HEK293 (cell line): ENCODE data around the gene ZFYVE28.

Experiments used
- IKZF3 ChIP-seq: fragments of 450-650 bp; IDR thresholded peaks from 2 replicates; pipeline ENCODE4 v1.5.0; 2018; ENCODE audit warnings: missing biosample characterization, mild to moderate bottlenecking, missing genetic modification characterization, moderate library complexity
- KLF1 ChIP-seq: fragments of 450-650 bp; formaldehyde crosslinking; IDR thresholded peaks from 2 replicates; pipeline ENCODE4 v1.5.1; 2016; ENCODE audit warnings: missing biosample characterization, missing genetic modification characterization
- REPIN1 ChIP-seq: fragments of 450-650 bp; formaldehyde crosslinking; IDR thresholded peaks from 2 replicates; pipeline ENCODE4 v1.5.1; 2017; ENCODE audit warnings: missing biosample characterization, missing genetic modification characterization, low read depth
- ZEB2 ChIP-seq: fragments of 450-650 bp; formaldehyde crosslinking; IDR thresholded peaks from 2 replicates; pipeline ENCODE4 v1.5.1; 2016; ENCODE audit warnings: missing biosample characterization, missing genetic modification characterization
- ZFP3 ChIP-seq: fragments of 450-650 bp; formaldehyde crosslinking; IDR thresholded peaks from 2 replicates; pipeline ENCODE4 v1.5.1; 2016; ENCODE audit warnings: low read depth, missing biosample characterization, missing genetic modification characterization
- ZNF112 ChIP-seq: fragments of 450-650 bp; formaldehyde crosslinking; IDR thresholded peaks from 2 replicates; pipeline ENCODE4 v1.5.0; 2017; ENCODE audit warnings: missing biosample characterization, missing genetic modification characterization
- ZNF274 ChIP-seq, 2 experiments: fragments of 200-500 bp in 1 of 2; fragments of 450-650 bp in 1 of 2; sonication (Bioruptor generic) in 1 of 2; formaldehyde crosslinking in 1 of 2; IDR thresholded peaks; 2 replicates each; pipeline versions ENCODE4 v1.5.1 to v1.6.1; 2014 to 2016; ENCODE audit warnings: borderline replicate concordance in 1 of 2, inconsistent platforms in 1 of 2, low read length in 1 of 2, missing biosample characterization in 1 of 2, missing genetic modification characterization in 1 of 2
- ZNF423 ChIP-seq: fragments of 450-650 bp; formaldehyde crosslinking; IDR thresholded peaks from 2 replicates; pipeline ENCODE4 v1.5.1; 2016; ENCODE audit warnings: missing biosample characterization, missing genetic modification characterization
- TF ChIP-seq, protein P1 (sequence below): fragments of 450-650 bp; formaldehyde crosslinking; IDR thresholded peaks from 2 replicates; pipeline ENCODE4 v1.5.1; 2016; ENCODE audit warnings: missing biosample characterization, missing genetic modification characterization
- TF ChIP-seq, protein P2 (sequence below): fragments of 450-650 bp; formaldehyde crosslinking; IDR thresholded peaks from 2 replicates; pipeline ENCODE4 v1.5.1; 2016; ENCODE audit warnings: missing biosample characterization, missing genetic modification characterization
- TF ChIP-seq, protein P3 (sequence below): fragments of 450-650 bp; formaldehyde crosslinking; IDR thresholded peaks from 2 replicates; pipeline ENCODE4 v1.5.1; 2017; ENCODE audit warnings: missing biosample characterization, mild to moderate bottlenecking, missing genetic modification characterization, moderate library complexity

DNA sequence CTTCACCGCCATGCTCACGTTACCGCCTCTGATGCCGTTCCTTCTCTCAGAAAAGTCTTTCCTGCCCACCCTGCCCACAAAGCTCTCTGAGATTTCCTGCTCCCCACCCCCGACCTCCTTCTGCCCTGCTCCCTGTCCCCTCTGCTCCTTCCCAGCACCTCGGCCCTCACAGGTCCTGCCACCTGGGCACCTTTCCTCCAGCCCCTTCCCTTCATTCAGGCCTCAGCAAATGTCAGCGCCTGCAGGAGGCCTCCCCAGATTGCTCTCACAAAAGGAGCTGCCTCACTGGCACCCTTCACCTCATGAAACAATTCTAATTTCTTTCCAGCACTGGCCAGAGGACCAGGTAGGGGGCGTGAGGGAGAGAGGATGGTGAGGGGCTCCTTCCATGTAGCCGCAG, 122.9 kb downstream of the ZFYVE28 start:
- TF ChIP-seq, protein P1, sequence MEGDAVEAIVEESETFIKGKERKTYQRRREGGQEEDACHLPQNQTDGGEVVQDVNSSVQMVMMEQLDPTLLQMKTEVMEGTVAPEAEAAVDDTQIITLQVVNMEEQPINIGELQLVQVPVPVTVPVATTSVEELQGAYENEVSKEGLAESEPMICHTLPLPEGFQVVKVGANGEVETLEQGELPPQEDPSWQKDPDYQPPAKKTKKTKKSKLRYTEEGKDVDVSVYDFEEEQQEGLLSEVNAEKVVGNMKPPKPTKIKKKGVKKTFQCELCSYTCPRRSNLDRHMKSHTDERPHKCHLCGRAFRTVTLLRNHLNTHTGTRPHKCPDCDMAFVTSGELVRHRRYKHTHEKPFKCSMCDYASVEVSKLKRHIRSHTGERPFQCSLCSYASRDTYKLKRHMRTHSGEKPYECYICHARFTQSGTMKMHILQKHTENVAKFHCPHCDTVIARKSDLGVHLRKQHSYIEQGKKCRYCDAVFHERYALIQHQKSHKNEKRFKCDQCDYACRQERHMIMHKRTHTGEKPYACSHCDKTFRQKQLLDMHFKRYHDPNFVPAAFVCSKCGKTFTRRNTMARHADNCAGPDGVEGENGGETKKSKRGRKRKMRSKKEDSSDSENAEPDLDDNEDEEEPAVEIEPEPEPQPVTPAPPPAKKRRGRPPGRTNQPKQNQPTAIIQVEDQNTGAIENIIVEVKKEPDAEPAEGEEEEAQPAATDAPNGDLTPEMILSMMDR (tag by site-specific recombination) = no peak
- TF ChIP-seq ZNF274 (IDR thresholded peaks at IDR 0.05; ENCODE audit: low read length) = no peak
- TF ChIP-seq ZNF274 (tag by site-specific recombination; IDR thresholded peaks at IDR 0.05; ENCODE audit: borderline replicate concordance) = no peak
- no peak for TF ChIP-seq ZNF423 (tag by site-specific recombination)
- TF ChIP-seq IKZF3 (tag by site-specific recombination) = no peak
- TF ChIP-seq, protein P2, sequence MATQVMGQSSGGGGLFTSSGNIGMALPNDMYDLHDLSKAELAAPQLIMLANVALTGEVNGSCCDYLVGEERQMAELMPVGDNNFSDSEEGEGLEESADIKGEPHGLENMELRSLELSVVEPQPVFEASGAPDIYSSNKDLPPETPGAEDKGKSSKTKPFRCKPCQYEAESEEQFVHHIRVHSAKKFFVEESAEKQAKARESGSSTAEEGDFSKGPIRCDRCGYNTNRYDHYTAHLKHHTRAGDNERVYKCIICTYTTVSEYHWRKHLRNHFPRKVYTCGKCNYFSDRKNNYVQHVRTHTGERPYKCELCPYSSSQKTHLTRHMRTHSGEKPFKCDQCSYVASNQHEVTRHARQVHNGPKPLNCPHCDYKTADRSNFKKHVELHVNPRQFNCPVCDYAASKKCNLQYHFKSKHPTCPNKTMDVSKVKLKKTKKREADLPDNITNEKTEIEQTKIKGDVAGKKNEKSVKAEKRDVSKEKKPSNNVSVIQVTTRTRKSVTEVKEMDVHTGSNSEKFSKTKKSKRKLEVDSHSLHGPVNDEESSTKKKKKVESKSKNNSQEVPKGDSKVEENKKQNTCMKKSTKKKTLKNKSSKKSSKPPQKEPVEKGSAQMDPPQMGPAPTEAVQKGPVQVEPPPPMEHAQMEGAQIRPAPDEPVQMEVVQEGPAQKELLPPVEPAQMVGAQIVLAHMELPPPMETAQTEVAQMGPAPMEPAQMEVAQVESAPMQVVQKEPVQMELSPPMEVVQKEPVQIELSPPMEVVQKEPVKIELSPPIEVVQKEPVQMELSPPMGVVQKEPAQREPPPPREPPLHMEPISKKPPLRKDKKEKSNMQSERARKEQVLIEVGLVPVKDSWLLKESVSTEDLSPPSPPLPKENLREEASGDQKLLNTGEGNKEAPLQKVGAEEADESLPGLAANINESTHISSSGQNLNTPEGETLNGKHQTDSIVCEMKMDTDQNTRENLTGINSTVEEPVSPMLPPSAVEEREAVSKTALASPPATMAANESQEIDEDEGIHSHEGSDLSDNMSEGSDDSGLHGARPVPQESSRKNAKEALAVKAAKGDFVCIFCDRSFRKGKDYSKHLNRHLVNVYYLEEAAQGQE = no peak
- TF ChIP-seq KLF1 (tag by site-specific recombination) = no peak
- TF ChIP-seq, protein P3, sequence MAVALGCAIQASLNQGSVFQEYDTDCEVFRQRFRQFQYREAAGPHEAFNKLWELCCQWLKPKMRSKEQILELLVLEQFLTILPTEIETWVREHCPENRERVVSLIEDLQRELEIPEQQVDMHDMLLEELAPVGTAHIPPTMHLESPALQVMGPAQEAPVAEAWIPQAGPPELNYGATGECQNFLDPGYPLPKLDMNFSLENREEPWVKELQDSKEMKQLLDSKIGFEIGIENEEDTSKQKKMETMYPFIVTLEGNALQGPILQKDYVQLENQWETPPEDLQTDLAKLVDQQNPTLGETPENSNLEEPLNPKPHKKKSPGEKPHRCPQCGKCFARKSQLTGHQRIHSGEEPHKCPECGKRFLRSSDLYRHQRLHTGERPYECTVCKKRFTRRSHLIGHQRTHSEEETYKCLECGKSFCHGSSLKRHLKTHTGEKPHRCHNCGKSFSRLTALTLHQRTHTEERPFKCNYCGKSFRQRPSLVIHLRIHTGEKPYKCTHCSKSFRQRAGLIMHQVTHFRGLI = no peak
- TF ChIP-seq ZEB2 (tag by site-specific recombination) = no peak
- TF ChIP-seq ZNF112 (tag by site-specific recombination) = no peak
- TF ChIP-seq REPIN1 (tag by site-specific recombination) = no peak
- no peak for TF ChIP-seq ZFP3 (tag by site-specific recombination)
